HG03095 (cell line): Measurements from ENCODE around the gene KATNB1.

ENCODE experiments used
- ATAC-seq: cut with Tn5 transposase; IDR thresholded peaks from one replicate; pipeline ENCODE4 v1.9.1; 2021; ENCODE audit warnings: moderate library complexity; ENCODE audit not compliant: unreplicated experiment

KATNB1 gene

GRCh38 chr16:57735755-57736418 lies at the start of gene KATNB1:
Gene KATNB1, plus strand, starts transcription at chr16:57735770. Its CDS starts 1,474 bp downstream, at chr16:57737244.
- no peak for ATAC-seq

GRCh38 chr16:57686577-57686976 lies 49.0 kb upstream of the KATNB1 start:
- ATAC-seq = no peak

GRCh38 chr16:57687363-57687929 lies 48.1 kb upstream of the KATNB1 start:
- ATAC-seq = no peak

- ATAC-seq = no peak
These were observed 47.0 kb upstream of the KATNB1 start for GRCh38 chr16:57688487-57688986.

- ATAC-seq = no peak
These were observed 46.4 kb upstream of the KATNB1 start for GRCh38 chr16:57688987-57689761.

GRCh38 chr16:57689762-57690558 lies 45.6 kb upstream of the KATNB1 start:
- ATAC-seq = peak; percentile 80

GRCh38 chr16:57690782-57691471 lies 44.6 kb upstream of the KATNB1 start:
- ATAC-seq = no peak

GRCh38 chr16:57692636-57693035 lies 42.9 kb upstream of the KATNB1 start:
- no peak for ATAC-seq

- ATAC-seq = no peak
These were observed 42.0 kb upstream of the KATNB1 start for GRCh38 chr16:57693550-57693949.

- ATAC-seq = no peak
These were observed 41.3 kb upstream of the KATNB1 start for GRCh38 chr16:57694231-57694724.

- no peak for ATAC-seq
These were observed 40.6 kb upstream of the KATNB1 start, which contains the start of gene DRC7 for GRCh38 chr16:57694725-57695679. Gene DRC7, plus strand, starts transcription at chr16:57694806. Its CDS starts 3,144 bp downstream, at chr16:57697950.

GRCh38 chr16:57695680-57696069 lies 39.9 kb upstream of the KATNB1 start:
- ATAC-seq = no peak

GRCh38 chr16:57696240-57696639 lies 39.3 kb upstream of the KATNB1 start:
- no peak for ATAC-seq

- no peak for ATAC-seq
These were observed 37.6 kb upstream of the KATNB1 start for GRCh38 chr16:57697896-57698537.

- ATAC-seq = no peak
These were observed 36.7 kb upstream of the KATNB1 start for GRCh38 chr16:57698812-57699405.

GRCh38 chr16:57699481-57699880 lies 36.1 kb upstream of the KATNB1 start:
- ATAC-seq = no peak

- ATAC-seq = no peak
These were observed 35.7 kb upstream of the KATNB1 start for GRCh38 chr16:57699899-57700298.
